GM23248 (cell line): ENCODE measurements around the gene DIPK1B. TPM values are rescaled to one million over a fixed set of nuclear protein-coding genes. Genes with fewer than 3 reads are reported as not detected.

Experiments used
- DNase-seq: peaks from one replicate; pipeline ENCODE4 v3.0.0-alpha.2; 2015
- H2AFZ ChIP-seq: fragments of 200-600 bp; sonication (generic); 2 replicates; pipeline ENCODE4 v1.6.1; 2016; ENCODE audit warnings: antibody characterized with exemption
- H3F3A ChIP-seq: fragments of 200-600 bp; sonication (generic); 2 replicates; pipeline ENCODE4 v1.6.1; 2016; ENCODE audit warnings: mild to moderate bottlenecking, antibody characterized with exemption, mixed run types; ENCODE audit not compliant: insufficient read depth
- H3K27ac ChIP-seq: fragments of 200-600 bp; sonication (generic); 2 replicates; pipeline ENCODE4 v1.5.1; 2016; ENCODE audit warnings: mild to moderate bottlenecking
- H3K27me3 ChIP-seq: fragments of 200-600 bp; sonication (generic); replicated peaks from 2 replicates; pipeline ENCODE4 v1.6.1; 2016; ENCODE audit warnings: mild to moderate bottlenecking; ENCODE audit not compliant: insufficient read depth
- H3K36me3 ChIP-seq: fragments of 200-600 bp; sonication (generic); 2 replicates; pipeline ENCODE4 v1.6.1; 2016; ENCODE audit warnings: low read depth, mild to moderate bottlenecking
- H3K4me1 ChIP-seq: fragments of 200-600 bp; sonication (generic); 2 replicates; pipeline ENCODE4 v1.6.1; 2016; ENCODE audit warnings: mild to moderate bottlenecking; ENCODE audit not compliant: insufficient read depth
- H3K4me2 ChIP-seq: fragments of 200-600 bp; sonication (generic); one replicate; pipeline ENCODE4 v1.6.1; 2016; ENCODE audit warnings: mild to moderate bottlenecking; ENCODE audit not compliant: unreplicated experiment
- H3K4me3 ChIP-seq: fragments of 200-600 bp; sonication (generic); 2 replicates; pipeline ENCODE4 v1.5.1; 2016; ENCODE audit warnings: mild to moderate bottlenecking
- H3K79me2 ChIP-seq: fragments of 200-600 bp; sonication (generic); 2 replicates; pipeline ENCODE4 v1.6.1; 2016; ENCODE audit warnings: mild to moderate bottlenecking; ENCODE audit not compliant: insufficient read depth
- H3K9ac ChIP-seq: fragments of 200-600 bp; sonication (generic); 2 replicates; pipeline ENCODE4 v1.6.1; 2016; ENCODE audit warnings: mild to moderate bottlenecking
- H3K9me2 ChIP-seq: fragments of 200-600 bp; sonication (generic); 2 replicates; pipeline ENCODE4 v1.6.1; 2016; ENCODE audit warnings: mixed run types, mild to moderate bottlenecking, moderate library complexity; ENCODE audit not compliant: insufficient read depth
- H3K9me3 ChIP-seq: fragments of 200-600 bp; sonication (generic); one replicate; pipeline ENCODE4 v1.6.1; 2017; ENCODE audit warnings: low read depth
- H4K20me1 ChIP-seq: fragments of 200-600 bp; sonication (generic); 2 replicates; pipeline ENCODE4 v1.6.0; 2016; ENCODE audit not compliant: insufficient read depth
- EZH2 ChIP-seq: fragments of 200-600 bp; sonication (generic); IDR thresholded peaks from 2 replicates; pipeline ENCODE4 v1.6.1; 2018; ENCODE audit warnings: antibody characterized with exemption, mild to moderate bottlenecking; ENCODE audit not compliant: insufficient read depth, poor library complexity, severe bottlenecking
- EZH2phosphoT487 ChIP-seq: fragments of 200-600 bp; sonication (generic); IDR thresholded peaks from 2 replicates; pipeline ENCODE4 v1.6.1; 2018; ENCODE audit warnings: antibody characterized with exemption, moderate library complexity, mild to moderate bottlenecking, low read depth; ENCODE audit not compliant: insufficient read depth
- WGBS, 2 experiments: methylation state at CpG; one replicate each; pipeline ENCODE4 v1.1.6; 2015 to 2017; ENCODE audit warnings: low lambda C conversion rate in 2 of 2, low coverage in 1 of 2; ENCODE audit errors: missing lambda C conversion rate in 2 of 2; 5-methylcytosine and 5-hydroxymethylcytosine counted together
- in situ Hi-C: fragments of 300-500 bp; cut with MboI; formaldehyde crosslinking; loops from 2 replicates; pipeline ENCODE4 v1.15.0; 2020
- polyA plus RNA-seq: library from polyadenylated mRNA; unstranded; fragments of >200 nt; fragmentation: Nextera tagmentation; extraction: Ambion mirVana; gene quantifications from 2 replicates; pipeline ENCODE4 v1.2.1, GENCODE V29; 2016
- total RNA-seq: library from RNA; depleted of rRNA; stranded (reverse); fragments of >200 nt; shearing (Covaris generic); gene quantifications from 2 replicates; pipeline ENCODE4 v1.2.3, GENCODE V29; 2014

Gene DIPK1B
- total and polyA plus RNA-seq, 2 experiments from 2014 or later: not detected

GRCh38 chr9:136719195-136719880 is 7.0 kb downstream of the DIPK1B start:
- 0 out of 2 replicates have a peak, but pooled peaks cover 7% of the 10 kb centered on the region for H3K36me3 ChIP-seq
- no peak for DNase-seq
- H4K20me1 ChIP-seq: 0 out of 2 replicates have a peak, but pooled peaks cover 2% of the 10 kb centered on the region
- H3K4me2 ChIP-seq: no peak overlapping the region
- H3K9me3 ChIP-seq: no peaks in the 10 kb centered on the region
- no peaks in the 10 kb centered on the region for H3K9me2 ChIP-seq
- H3K27me3 ChIP-seq: no peaks in the 10 kb centered on the region
- TF ChIP-seq EZH2: no peak
- TF ChIP-seq EZH2phosphoT487: no peak
- peaks cover 13% of the 10 kb centered on the region for H3F3A ChIP-seq
- WGBS, 2 experiments: 86 to 92% methylated on average over 15 to 24 of the region's 24 CpGs
- in situ Hi-C loops: no loop called here
- no peak overlapping the region for H3K27ac ChIP-seq
- H2AFZ ChIP-seq: no peak overlapping the region
- no peak overlapping the region for H3K9ac ChIP-seq
- peaks cover 7% of the 10 kb centered on the region for H3K4me1 ChIP-seq
- H3K4me3 ChIP-seq: no peak overlapping the region
- no peaks in the 10 kb centered on the region for H3K79me2 ChIP-seq

GRCh38 chr9:136720251-136720897 is 8.0 kb downstream of the DIPK1B start:
- no peak overlapping the region for H3K4me3 ChIP-seq
- TF ChIP-seq EZH2 (no peak), EZH2phosphoT487 (no peak)
- no peak overlapping the region for H2AFZ ChIP-seq
- no peaks in the 10 kb centered on the region for H3K9me3 ChIP-seq
- 26 to 29% methylated on average over 17 to 20 of the region's 20 CpGs for WGBS, 2 experiments
- no peak overlapping the region for H3K9ac ChIP-seq
- H3K4me2 ChIP-seq: no peak overlapping the region
- H3K36me3 ChIP-seq: 0 out of 2 replicates have a peak, but pooled peaks cover 11% of the 10 kb centered on the region
- H3K27ac ChIP-seq: no peak overlapping the region
- H3K79me2 ChIP-seq: peaks cover 2% of the 10 kb centered on the region; the same call in 1 of the 2 replicates
- H3F3A ChIP-seq: peaks cover 20% of the 10 kb centered on the region
- in situ Hi-C loops: no loop called here
- H3K27me3 ChIP-seq: no peaks in the 10 kb centered on the region
- no peaks in the 10 kb centered on the region for H3K9me2 ChIP-seq
- peaks cover 7% of the 10 kb centered on the region for H3K4me1 ChIP-seq
- peak; percentile 46 for DNase-seq
- peaks cover 9% of the 10 kb centered on the region; the same call in 1 of the 2 replicates for H4K20me1 ChIP-seq

GRCh38 chr9:136720898-136721338 is 8.5 kb downstream of the DIPK1B start:
- Histone ChIP-seq H3K4me1 (peaks cover 12% of the 10 kb centered on the region), H3K9me2 (no peaks in the 10 kb centered on the region), H3K27me3 (no peaks in the 10 kb centered on the region), H3K36me3 (peaks cover 13% of the 10 kb centered on the region; the same call in 1 of the 2 replicates), H3K4me3 (no peak overlapping the region), H4K20me1 (peaks cover 14% of the 10 kb centered on the region; the same call in 1 of the 2 replicates), H3K9me3 (no peaks in the 10 kb centered on the region), H3K4me2 (no peak overlapping the region), H3K79me2 (peaks cover 7% of the 10 kb centered on the region), H3K27ac (no peak overlapping the region; the same call in 1 of the 2 replicates), H2AFZ (no peak overlapping the region), H3F3A (peaks cover 26% of the 10 kb centered on the region), H3K9ac (no peak overlapping the region)
- no peak for TF ChIP-seq EZH2phosphoT487
- no peak for TF ChIP-seq EZH2
- in situ Hi-C loops: no loop called here
- no peak for DNase-seq
- 59 to 64% methylated on average over 11 of the region's 11 CpGs for WGBS, 2 experiments

DNA sequence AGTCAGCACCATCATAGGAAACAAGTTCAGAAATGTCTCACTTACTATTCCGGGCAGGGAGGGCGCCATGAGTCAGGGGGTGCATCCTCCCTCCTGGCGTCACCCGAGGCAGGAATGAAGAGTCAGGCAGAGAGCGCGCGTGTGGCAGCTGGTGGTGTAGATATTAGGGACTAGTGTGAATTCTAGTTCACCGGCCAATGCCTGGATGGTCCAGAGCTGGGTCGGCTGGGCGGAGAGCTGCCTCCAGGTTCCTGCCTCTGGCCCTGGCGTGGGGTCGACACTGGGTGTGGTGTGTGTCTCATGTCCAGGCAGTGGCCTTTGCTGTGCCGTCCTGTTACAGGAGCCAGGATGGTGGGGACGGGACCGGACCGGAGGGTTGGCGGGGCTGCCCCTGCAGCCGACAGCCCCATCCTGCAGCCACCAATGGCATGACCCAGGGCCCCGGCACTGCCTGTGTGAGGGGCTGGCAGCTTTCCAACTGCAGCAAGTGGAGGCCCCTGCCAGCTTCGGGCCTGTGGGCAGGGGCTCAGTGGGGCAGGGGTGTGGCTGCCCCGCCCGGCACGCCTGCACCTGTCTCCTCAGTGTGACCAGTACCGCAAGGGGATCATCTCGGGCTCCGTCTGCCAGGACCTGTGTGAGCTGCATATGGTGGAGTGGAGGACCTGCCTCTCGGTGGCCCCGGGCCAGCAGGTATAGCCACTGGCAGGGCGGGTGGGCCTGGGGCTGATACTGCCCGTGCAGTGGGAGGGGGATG is 9.1 kb downstream of the DIPK1B start:
- no peak overlapping the region for H2AFZ ChIP-seq
- H3K9me3 ChIP-seq: no peaks in the 10 kb centered on the region
- in situ Hi-C loops: no loop called here
- peaks cover 18% of the 10 kb centered on the region for H3K4me1 ChIP-seq
- H3K4me2 ChIP-seq: no peak overlapping the region
- no peak overlapping the region for H3K4me3 ChIP-seq
- H3K27ac ChIP-seq: peak overlapping the region; percentile 26; the same call in 1 of the 2 replicates
- peaks cover 13% of the 10 kb centered on the region for H3K79me2 ChIP-seq
- no peaks in the 10 kb centered on the region for H3K9me2 ChIP-seq
- H4K20me1 ChIP-seq: peaks cover 17% of the 10 kb centered on the region; the same call in 1 of the 2 replicates
- 44 to 49% methylated on average over 28 to 30 of the region's 30 CpGs for WGBS, 2 experiments
- peak; percentile 95 for DNase-seq
- H3K27me3 ChIP-seq: no peaks in the 10 kb centered on the region
- H3K9ac ChIP-seq: no peak overlapping the region
- H3F3A ChIP-seq: peaks cover 32% of the 10 kb centered on the region
- peaks cover 15% of the 10 kb centered on the region; the same call in 1 of the 2 replicates for H3K36me3 ChIP-seq
- TF ChIP-seq EZH2phosphoT487: no peak
- no peak for TF ChIP-seq EZH2
